Daoy (cell line): ENCODE results near the gene PSMD14. TPM values are rescaled to one million over a fixed set of nuclear protein-coding genes. Genes with fewer than 3 reads are reported as not detected.

Experiments used
- DNase-seq: peaks from one replicate; pipeline ENCODE4 v3.0.0-alpha.2; 2015; ENCODE audit warnings: low read depth
- total RNA-seq: library from RNA; depleted of rRNA; stranded (reverse); fragments of >200 nt; shearing (Covaris generic); gene quantifications from 2 replicates; pipeline ENCODE4 v1.2.3, GENCODE V29; 2014

The PSMD14 gene
- total RNA-seq, 1 experiment from 2014 or later, result 347 TPM

DNA sequence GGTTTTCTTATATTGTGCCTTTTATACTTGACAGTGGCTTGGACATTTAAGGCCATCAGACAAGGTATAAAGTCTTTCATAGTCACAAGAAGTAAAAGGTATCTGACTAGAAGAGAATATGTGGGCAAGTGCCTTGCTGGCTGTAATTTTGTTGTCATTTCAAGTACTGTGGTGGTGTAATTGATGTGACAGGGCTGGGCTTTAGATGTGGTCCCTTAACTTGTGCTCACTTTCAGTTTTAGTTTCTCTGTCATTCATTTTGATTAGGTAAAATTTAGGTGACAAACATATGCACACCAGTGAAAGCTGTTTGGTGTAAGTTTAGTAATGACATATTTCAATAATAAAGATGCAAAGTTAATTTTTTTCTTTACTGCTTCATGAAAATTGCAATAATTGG, 76.6 kb downstream of the PSMD14 start:
- no peak for DNase-seq

DNA sequence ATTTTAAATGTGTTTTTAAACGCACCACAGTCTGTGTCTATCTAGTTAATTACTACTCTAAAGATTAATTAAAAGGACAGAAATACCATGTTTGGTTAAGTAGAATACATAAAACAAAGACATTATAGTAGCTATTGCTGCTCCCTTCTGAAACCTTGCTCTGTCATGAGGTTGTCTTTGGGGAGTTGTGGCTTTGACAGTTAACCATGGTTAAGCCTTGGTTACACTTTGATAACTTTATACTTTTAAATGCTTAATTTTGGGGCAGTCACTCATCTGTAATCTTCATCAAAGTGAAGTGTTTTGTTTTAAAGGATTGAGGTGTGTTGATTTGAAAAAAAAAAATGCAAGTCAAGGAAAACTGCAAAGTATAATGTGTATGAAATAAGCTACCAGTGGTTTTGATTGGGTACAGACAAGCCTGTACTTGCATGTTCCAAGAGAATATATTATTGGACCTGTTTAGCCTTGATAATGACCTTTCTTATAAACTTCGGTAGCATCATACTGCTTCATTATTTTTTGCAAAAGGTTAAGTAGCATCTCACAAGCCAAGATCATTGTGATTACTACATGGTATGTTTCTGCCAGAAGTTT, 78.1 kb downstream of the PSMD14 start:
- no peak for DNase-seq

DNA sequence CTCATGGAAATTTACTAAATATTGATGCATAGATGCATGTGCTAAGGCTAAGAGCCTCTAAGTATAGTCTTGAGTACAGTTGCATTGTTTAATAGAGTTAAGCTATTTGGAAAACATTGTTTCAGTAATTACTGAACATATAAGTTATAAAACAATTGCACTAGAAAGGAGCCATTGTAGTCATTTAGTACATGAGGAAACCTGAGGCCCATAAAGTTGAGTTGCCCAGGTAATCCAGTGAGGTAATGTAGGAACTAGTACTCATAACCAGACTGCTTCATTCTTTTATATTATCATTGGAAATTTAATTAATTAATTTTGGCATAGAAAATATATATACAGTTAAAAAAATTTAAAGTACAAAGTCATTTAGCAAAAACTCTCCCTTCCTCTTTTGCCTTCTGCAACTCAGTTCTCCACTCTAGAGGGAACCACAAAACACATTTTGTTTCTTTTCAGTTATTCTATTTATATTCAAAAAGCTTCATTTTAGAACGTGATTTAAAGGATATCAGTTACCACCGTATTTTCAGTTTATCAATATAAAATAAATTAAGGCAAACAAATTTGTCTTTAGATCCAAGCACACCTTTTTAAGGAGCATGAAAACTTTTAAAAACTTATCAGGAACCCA, 80.0 kb downstream of the PSMD14 start:
- no peak for DNase-seq

DNA sequence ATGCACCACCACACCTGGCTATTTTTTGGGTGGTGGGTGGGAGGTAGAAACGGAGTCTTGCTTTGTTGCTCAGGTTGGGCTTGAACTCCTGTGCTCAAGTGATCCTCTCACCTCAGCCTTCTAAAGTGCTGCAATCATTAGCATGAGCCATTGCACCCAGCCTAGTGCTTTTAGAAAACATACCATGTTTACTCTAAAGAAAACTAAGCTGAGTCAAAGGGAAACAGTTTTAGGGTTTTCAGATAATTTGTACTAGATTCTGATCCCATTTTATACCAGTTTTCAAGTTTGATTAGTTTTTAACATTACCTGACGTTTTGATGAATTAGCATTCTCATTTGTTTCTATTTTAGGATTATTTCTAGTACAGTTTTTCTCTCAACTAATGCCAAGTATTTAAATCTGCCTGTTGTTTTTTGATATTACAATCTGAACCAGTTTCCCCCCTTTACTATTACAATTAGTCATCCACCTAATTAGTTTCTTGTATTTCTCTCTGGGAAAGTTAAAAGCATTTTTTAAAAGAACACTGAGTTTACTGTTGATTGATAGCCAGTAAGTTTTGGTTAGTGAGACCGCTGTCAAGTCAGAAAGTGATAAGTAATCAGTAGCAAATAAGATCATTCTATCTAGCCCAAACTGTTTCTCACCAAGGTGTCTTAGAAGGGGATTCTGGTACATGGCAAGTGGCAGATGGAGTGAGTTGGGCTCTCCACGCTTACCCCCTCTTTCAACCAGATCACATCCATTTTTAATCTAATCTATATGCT, 83.7 kb downstream of the PSMD14 start:
- no peak for DNase-seq

DNA sequence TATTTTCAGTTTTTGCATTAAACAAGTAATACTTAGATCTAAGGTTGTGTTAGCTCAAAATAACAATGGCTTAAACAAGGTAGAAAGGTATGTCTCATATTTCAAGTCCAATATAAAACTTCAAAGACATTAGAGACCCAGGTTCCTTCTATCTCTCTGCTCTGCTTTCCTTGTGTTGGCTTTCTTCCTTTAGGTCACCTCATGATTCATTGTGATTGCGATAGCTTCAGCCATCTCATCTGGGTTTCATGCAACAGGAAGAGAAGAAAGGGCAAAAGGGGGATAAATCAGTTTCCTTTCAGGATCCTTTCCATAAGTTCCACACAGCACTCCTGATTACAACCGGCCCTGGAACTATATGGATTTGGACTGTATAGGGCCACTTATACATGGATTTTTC, 91.9 kb downstream of the PSMD14 start:
- DNase-seq, result no peak

DNA sequence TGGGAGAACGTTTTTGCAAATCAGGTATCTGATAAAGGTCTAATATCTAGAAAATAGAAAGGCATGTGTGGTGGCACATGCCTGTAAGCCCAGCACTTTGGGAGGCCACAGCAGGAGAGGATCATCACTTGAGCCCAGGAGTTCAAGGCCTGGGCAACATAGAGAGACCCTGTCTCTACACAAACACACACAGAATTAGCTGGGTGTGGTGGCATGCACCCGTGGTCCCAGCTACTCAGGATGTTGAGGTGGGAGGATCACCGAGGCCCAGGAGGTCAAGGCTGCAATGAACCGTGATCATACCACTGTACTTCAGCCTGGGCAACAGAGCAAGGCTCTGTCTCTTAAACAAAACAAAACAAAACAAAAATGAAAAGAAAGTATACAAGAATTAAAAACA, 94.1 kb downstream of the PSMD14 start:
- no peak for DNase-seq

DNA sequence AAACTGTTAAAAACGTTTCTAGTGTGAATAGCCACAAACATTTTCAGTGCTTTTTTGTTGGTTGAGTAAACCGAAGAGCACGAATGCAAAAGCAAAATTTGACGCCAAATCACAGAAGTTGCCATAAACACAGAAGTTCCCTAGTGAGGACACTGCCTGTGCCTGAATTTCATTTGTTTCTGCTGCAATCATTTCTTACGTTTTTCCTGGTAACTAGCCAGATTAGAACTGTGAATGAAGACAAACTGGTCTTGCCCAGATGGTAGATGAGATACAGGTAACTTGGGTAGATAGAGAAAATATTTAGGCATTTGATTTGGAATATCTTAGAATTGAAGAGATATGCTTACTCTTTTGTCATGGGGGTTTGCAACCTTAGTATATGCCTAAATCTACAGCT, 98.1 kb downstream of the PSMD14 start:
- DNase-seq, result no peak

DNA sequence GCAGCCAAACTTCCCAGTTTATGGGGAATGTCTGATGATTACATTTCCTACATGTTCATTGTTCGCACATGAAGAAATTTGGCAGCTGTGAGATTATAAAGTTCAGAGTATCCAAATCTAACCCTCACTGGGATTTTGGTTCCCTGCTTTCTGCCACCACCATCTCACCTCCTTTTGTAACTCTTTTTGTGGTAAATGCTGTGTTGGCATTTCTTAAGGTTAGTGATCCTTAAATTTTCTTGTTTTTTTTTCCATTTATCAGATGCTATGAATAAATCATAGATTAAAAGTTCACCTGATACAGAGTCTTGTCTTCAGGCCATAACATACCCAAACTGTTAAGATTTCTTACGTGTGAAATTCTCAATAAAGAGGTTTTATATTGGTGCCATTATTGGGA, 99.4 kb downstream of the PSMD14 start:
- DNase-seq, result no peak

DNA sequence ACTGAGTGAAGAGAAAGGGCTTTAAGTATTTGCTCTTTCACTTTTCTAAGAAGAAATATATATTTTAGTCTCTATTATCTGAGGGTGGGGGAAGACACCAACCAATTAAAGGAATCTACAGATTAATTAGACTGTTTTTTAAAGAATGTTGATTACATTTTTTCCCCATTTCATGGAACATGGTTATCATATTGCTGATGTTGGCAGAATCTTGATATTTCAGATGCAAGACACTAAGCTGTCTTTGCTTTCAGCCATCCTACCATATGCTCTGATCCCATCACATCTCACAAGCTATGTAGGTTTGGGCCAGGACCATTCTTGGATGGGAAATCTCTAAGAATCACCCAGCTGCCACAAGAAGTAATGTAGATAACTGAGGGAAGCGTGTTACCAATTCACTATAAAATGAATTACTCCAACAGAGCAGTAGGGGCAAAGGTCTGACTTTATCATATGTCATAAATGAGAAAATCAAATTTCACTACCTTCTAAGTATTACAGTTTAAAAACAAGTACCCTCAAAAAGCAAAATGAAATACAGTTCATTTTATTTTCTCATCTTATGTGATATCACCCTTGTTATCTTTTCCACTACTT, 101.2 kb downstream of the PSMD14 start:
- DNase-seq, result no peak

DNA sequence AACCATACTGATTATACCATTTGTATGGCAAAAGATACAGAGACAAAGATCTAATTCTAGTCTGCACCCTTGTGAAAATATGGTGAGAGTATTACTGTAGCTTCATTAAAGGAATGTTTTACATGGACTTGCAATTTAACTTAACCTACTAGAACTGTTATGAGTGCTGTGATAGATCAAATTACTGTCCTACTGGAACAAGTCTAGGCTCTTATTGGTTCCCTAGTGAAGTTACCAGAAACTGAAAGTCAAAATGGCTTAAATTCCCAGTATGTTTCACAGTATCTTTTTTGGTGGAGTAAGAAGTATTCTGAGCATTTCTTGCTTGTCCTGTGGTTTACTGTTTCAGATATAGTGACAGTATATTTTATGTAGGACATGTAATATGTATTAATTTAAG, 104.1 kb downstream of the PSMD14 start:
- no peak for DNase-seq

DNA sequence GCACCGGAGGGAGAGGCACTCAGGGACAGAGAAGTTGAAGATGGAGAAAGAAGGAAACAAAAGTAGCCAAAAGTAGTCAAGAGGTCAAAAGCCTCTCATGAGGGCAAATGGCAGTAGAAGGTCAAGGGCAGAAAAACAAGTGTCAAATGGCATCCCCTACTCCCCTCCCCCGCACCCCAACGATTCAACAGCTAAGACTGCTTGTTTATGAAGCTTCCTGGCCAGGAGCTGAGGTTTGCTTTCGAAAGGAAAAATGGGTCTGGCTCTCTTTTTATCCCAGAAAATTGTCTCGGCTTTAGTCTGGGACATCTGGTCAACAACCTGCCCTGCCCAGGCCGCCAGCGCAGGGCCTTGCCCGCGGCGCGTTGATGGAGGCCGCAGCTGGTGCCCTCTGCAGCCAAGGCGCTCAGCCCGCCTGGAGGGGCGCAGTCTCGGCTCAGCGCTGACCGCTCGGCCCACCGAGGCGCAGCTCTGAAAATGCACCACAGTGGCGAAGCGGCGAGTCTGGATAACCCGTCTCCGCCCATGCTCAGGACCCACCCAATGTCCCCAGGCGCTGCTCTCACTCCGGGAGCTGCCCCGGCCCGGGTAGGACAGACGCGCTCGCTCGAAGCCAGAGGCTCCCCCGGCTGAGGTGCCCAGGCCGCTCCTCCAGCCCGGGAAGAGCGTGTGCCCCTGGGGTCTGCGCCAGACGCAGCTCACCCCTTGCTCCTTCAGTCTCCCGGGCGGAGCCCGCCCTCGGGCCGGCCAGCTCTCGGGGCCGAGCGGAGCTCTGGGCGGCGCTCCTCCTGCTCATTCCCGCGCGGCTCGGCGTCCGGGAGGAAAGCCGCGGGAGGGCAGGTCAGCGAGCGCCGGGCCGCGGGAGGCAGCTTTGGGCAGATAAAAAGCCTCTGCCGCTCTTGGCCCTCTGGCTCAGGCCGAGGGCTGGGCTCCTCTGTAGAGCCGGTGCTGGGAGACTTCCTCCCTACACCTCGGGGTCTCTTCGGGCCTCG, 106.1 kb downstream of the PSMD14 start:
- DNase-seq, result peak; percentile 57

DNA sequence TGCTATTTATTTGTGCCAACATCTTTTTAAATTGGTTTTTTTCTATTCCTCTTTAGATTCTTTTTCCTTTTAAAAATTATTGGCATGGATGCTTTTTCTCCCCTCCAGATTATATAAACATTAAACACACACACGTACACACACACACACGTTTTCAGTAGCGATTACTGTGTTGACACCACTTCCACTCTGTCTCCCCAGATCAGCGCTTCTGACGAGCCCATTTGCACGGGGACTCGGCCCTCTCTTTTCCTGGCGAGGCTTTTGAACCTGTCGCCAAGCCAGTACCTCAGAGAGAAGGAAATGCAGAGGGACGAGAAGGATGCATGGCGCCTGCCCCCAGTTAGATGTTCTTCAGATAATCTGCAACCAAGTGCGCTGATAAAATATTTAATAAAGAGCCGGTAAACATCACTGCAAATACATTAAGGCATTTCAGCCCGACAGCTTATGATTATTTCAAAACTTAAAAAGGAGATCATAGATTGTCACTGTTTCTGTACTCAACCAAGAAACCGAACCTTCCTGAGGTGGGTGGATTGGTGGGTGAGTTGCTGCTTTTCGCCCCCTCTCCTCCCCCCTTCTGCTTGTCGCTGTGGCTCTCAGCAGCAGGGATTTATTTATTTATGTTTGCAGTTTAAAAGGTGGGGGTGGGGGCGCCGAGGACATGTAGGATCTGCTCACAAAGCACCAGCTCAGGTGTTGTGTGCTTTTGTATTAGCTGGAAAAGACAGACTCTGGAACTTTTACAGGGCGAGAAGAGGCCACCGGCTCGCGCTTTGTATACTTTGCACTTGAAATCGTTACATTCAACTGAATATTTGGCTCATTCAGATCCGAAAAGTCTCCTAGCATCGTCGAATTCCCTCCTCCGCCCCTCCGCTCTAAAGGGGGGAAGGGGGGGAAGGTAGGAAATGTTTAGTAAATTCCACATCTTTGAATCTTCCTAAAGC, 107.1 kb downstream of the PSMD14 start:
- no peak for DNase-seq

DNA sequence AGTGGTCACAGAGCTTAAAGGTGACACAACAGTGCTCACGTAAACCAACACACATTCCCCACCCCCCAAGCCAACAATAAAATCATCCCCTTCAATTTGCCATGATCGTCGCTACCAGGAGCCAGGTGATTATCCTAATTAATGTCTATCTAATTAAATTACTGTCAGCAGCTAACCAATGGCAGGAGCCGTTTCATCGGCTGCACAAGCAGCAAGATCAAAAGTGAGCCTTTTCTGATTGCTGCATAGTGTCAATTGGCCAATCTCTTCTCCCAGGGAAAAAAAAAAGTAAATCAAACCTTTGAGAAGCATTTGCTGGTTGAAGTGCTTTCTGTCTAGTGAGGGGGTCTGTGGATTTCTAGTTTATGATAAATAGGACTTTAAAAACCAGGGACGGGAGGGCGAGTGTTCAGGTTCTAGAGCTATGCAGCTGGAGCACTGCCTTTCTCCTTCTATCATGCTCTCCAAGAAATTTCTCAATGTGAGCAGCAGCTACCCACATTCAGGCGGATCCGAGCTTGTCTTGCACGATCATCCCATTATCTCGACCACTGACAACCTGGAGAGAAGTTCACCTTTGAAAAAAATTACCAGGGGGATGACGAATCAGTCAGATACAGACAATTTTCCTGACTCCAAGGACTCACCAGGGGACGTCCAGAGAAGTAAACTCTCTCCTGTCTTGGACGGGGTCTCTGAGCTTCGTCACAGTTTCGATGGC, 107.9 kb downstream of the PSMD14 start, which contains the start of gene TBR1:
TBR1 (plus strand) TSS at position 311 of the 721 bp plus-strand sequence; CDS start at position 425, 114 bp downstream.
- no peak for DNase-seq

DNA sequence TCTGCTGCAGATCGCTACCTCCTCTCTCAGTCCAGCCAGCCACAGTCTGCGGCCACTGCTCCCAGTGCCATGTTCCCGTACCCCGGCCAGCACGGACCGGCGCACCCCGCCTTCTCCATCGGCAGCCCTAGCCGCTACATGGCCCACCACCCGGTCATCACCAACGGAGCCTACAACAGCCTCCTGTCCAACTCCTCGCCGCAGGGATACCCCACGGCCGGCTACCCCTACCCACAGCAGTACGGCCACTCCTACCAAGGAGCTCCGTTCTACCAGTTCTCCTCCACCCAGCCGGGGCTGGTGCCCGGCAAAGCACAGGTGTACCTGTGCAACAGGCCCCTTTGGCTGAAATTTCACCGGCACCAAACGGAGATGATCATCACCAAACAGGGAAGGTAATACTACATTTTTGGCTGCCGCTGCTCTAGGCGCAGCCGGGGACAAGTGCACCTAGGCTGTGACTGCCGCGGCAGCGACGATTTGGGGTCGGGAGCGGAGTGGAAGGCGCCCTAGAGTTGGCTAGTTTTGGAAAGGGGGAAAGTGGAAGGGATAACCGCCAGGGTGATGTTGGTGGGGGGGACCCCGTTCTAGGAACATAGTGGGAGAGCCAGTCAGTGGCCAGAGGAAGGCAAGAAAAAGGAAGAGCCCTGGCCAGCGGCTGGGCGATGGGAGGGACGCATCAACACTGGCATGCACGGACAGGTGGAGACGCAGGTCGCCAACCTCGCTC, 108.6 kb downstream of the PSMD14 start:
- DNase-seq, result no peak

DNA sequence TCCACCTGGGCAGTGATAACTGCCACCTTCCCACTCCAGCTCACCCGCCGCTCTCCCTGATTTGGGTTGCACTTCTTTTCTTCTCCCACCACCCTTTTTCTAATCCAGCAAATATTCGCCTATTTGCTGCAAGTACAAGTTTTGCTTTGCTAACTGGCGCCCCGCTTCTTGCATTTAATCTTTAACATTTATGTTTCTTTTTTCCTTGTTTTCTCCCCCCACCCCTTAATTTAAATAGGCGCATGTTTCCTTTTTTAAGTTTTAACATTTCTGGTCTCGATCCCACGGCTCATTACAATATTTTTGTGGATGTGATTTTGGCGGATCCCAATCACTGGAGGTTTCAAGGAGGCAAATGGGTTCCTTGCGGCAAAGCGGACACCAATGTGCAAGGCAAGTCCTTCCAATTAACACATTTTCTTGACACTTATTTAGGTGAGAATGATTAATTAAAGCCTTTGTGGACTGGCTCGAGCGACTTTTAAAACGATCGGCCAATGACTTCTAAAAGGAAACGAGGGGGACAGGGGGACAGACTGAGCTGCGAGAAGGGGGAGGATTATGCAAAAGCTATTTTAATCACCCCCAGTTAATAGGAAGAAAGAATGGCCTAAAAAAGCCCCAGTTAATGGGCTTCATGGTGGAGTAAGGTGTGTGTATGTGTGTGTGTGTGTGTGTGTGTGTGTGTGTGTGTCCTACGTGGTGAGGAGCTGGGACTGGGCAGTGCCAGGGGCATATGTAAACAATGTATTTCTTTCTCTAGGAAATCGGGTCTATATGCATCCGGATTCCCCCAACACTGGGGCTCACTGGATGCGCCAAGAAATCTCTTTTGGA, 109.4 kb downstream of the PSMD14 start:
- no peak for DNase-seq

DNA sequence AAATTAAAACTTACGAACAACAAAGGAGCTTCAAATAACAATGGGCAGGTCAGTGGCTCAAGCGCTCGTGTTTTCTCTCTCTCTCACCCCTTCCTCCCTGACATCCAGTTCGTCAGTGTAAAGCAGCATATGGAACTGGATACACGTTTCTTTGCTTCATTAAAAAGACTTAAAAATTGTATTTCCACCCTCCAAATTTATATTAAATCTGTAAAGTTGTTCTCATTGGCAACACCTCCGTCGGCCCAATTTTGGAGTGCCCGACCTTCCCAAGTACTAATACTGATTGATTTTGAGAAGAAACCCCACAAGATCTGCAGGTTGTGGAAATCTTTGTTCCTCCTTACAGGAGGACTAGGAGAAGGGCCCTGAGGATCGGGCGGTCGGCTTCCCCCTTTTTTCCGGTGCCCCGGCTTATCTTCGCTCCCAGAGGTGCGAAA, 110.1 kb downstream of the PSMD14 start:
- DNase-seq, result no peak

DNA sequence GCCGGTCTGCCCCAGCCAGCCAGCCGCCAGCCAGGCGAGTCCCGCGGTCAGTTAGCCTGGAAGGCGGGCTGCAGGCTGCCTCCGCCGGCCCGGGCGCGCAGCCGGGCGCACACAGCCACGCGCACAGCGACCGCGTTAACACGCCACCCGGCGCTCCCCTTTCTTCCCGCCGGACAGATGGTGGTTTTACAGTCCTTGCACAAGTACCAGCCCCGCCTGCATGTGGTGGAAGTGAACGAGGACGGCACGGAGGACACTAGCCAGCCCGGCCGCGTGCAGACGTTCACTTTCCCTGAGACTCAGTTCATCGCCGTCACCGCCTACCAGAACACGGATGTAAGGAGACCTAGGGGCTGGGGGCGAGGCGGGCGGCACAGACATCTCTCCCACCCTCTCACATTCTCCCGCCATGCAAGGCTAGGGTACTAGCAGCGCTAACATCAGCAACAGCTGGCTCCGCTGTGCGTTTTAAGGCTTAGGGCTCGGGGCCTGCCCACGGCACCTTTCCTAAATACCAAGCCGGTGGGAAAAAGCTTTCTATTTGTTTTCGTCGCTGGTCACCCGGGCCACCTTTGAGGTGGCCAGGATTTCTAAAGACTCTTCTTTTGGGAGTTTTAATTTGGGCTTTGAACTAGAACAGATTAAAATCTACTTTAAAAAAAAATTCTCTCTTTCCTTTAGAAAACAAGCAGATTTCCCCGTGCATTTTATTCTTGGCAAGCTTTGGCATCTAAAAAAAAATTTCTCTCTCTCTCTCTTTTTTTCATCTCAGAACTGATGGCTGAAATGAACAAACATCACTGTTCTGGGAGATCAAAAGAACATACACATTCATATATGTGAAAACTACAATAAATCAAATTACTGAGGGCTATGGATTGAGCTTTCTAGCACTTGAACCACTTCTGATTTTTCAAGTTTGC, 110.8 kb downstream of the PSMD14 start:
- DNase-seq, result no peak
